Measurements from ENCODE around the gene INTS15.
A peak's percentile ranks its signal among the peaks of the same experiment; 100 is the strongest.
"Not testable (repeated sequence)": the region's sequence is repeated elsewhere in the genome, so short reads cannot be mapped to it uniquely, and the experiment has no call there.

INTS15 gene

GRCh38 chr7:6616854-6617643 is 27.2 kb downstream of the INTS15 start:
- no peak for DNase-seq (ENCODE audit: low read depth in 3 of 3)

GRCh38 chr7:6618621-6619020 is 28.8 kb downstream of the INTS15 start:
- no peak for DNase-seq (ENCODE audit: low read depth in 3 of 3)

GRCh38 chr7:6619961-6620360 is 30.1 kb downstream of the INTS15 start:
- DNase-seq (ENCODE audit: low read depth in 3 of 3), result no peak

- no peak for DNase-seq (ENCODE audit: low read depth in 3 of 3)
These were observed 31.6 kb downstream of the INTS15 start for GRCh38 chr7:6621195-6622133.

- DNase-seq (ENCODE audit: low read depth in 3 of 3), result no peak
These were observed 32.4 kb downstream of the INTS15 start for GRCh38 chr7:6622134-6622710.

GRCh38 chr7:6623589-6624245 is 33.9 kb downstream of the INTS15 start:
- DNase-seq (ENCODE audit: low read depth in 3 of 3), result no peak

GRCh38 chr7:6624246-6624611 is 34.4 kb downstream of the INTS15 start:
- no peak for DNase-seq (ENCODE audit: low read depth in 3 of 3)

GRCh38 chr7:6628045-6628444 is 38.2 kb downstream of the INTS15 start:
- no peak for DNase-seq (ENCODE audit: low read depth in 3 of 3)

- no peak for DNase-seq (ENCODE audit: low read depth in 3 of 3)
These were observed 40.4 kb downstream of the INTS15 start for GRCh38 chr7:6630007-6630849.

GRCh38 chr7:6631605-6632004 is 41.8 kb downstream of the INTS15 start:
- DNase-seq (ENCODE audit: low read depth in 3 of 3), result no peak

GRCh38 chr7:6634021-6634420 is 44.2 kb downstream of the INTS15 start:
- no peak for DNase-seq (ENCODE audit: low read depth in 3 of 3)

GRCh38 chr7:6634971-6635370 is 45.1 kb downstream of the INTS15 start:
- not testable (repeated sequence) for DNase-seq (ENCODE audit: low read depth in 3 of 3)

GRCh38 chr7:6636741-6637543 is 47.1 kb downstream of the INTS15 start, which contains the start of gene ZNF316:
TSS of gene ZNF316 (plus strand) at chr7:6637318. CDS start at chr7:6642410, 5,092 bp downstream.
- DNase-seq (ENCODE audit: low read depth in 3 of 3), result peak; percentile 34 to 53 (median 41)

- DNase-seq (ENCODE audit: low read depth in 3 of 3), result peak in 2 of 3 experiments; percentile 17 to 34
These were observed 47.9 kb downstream of the INTS15 start for GRCh38 chr7:6637544-6638229.

GRCh38 chr7:6639032-6639431 is 49.2 kb downstream of the INTS15 start:
- no peak for DNase-seq (ENCODE audit: low read depth in 3 of 3)

- DNase-seq (ENCODE audit: low read depth in 3 of 3), result no peak
These were observed 49.8 kb downstream of the INTS15 start for GRCh38 chr7:6639627-6640026.

- no peak for DNase-seq (ENCODE audit: low read depth in 3 of 3)
These were observed 50.5 kb downstream of the INTS15 start for GRCh38 chr7:6640246-6640721.

GRCh38 chr7:6641305-6642035 is 51.6 kb downstream of the INTS15 start:
- DNase-seq (ENCODE audit: low read depth in 3 of 3), result no peak

Measured in stimulated activated CD4-positive, alpha-beta T cell treated with anti-CD3 and anti-CD28 coated beads, TNF-alpha, amount 100 ng/mL, for 4 hours (primary cell).